ENCODE results near the gene HSF5. TPM values are rescaled to one million over a fixed set of nuclear protein-coding genes. Genes with fewer than 3 reads are reported as not detected.

Gene HSF5
- 0.06 TPM in 1 of 2 replicates, not detected in the other for total RNA-seq (2014; rRNA removed; shearing (Covaris generic))

GRCh38 chr17:58487589-58488427 is at the start of gene HSF5:
TSS of gene HSF5 (minus strand) at chr17:58488408. CDS start at chr17:58488274, 134 bp downstream.
- no peak for DNase-seq (ENCODE audit: low read depth)

- DNase-seq (ENCODE audit: low read depth), result no peak
Observed at GRCh38 chr17:58537266-58537665, 49.1 kb upstream of the HSF5 start.

- no peak for DNase-seq (ENCODE audit: low read depth)
Observed at GRCh38 chr17:58536542-58536941, 48.3 kb upstream of the HSF5 start.

GRCh38 chr17:58535431-58535830 is 47.2 kb upstream of the HSF5 start:
- DNase-seq (ENCODE audit: low read depth), result peak; percentile 35

GRCh38 chr17:58534901-58535421 is 46.8 kb upstream of the HSF5 start:
- peak; percentile 39 for DNase-seq (ENCODE audit: low read depth)

- no peak for DNase-seq (ENCODE audit: low read depth)
Observed at GRCh38 chr17:58534331-58534730, 46.1 kb upstream of the HSF5 start.

GRCh38 chr17:58533616-58534188 is 45.5 kb upstream of the HSF5 start:
- no peak for DNase-seq (ENCODE audit: low read depth)

- no peak for DNase-seq (ENCODE audit: low read depth)
Observed at GRCh38 chr17:58532555-58532951, 44.3 kb upstream of the HSF5 start.

- peak; percentile 42 for DNase-seq (ENCODE audit: low read depth)
Observed at GRCh38 chr17:58531661-58532554, 43.7 kb upstream of the HSF5 start.

GRCh38 chr17:58531122-58531521 is 42.9 kb upstream of the HSF5 start:
- no peak for DNase-seq (ENCODE audit: low read depth)

- no peak for DNase-seq (ENCODE audit: low read depth)
Observed at GRCh38 chr17:58530655-58531054, 42.4 kb upstream of the HSF5 start.

- no peak for DNase-seq (ENCODE audit: low read depth)
Observed at GRCh38 chr17:58529275-58529674, 41.1 kb upstream of the HSF5 start.

- DNase-seq (ENCODE audit: low read depth), result no peak
Observed at GRCh38 chr17:58528443-58528842, 40.2 kb upstream of the HSF5 start.

GRCh38 chr17:58527949-58528348 is 39.7 kb upstream of the HSF5 start:
- DNase-seq (ENCODE audit: low read depth), result peak; percentile 80

- DNase-seq (ENCODE audit: low read depth), result no peak
Observed at GRCh38 chr17:58527306-58527705, 39.1 kb upstream of the HSF5 start.

- DNase-seq (ENCODE audit: low read depth), result peak; percentile 79
Observed at GRCh38 chr17:58525239-58525638, 37.0 kb upstream of the HSF5 start.

GRCh38 chr17:58521680-58522079 is 33.5 kb upstream of the HSF5 start:
- no peak for DNase-seq (ENCODE audit: low read depth)

- no peak for DNase-seq (ENCODE audit: low read depth)
Observed at GRCh38 chr17:58520843-58521430, 32.7 kb upstream of the HSF5 start.

GRCh38 chr17:58517928-58518609 is 29.9 kb upstream of the HSF5 start:
- DNase-seq (ENCODE audit: low read depth), result peak; percentile 99

GRCh38 chr17:58517378-58517927 is 29.2 kb upstream of the HSF5 start:
- no peak for DNase-seq (ENCODE audit: low read depth)
